KMS-11 (cell line): ENCODE data around the gene ESF1.

Experiments used
- H2AFZ ChIP-seq: fragments of 200-600 bp; sonication (generic); 2 replicates; pipeline ENCODE4 v1.6.1; 2016; ENCODE audit warnings: antibody characterized with exemption, mixed run types, low read depth
- H3K27ac ChIP-seq: fragments of 200-600 bp; sonication (generic); 2 replicates; pipeline ENCODE4 v1.6.1; 2016; ENCODE audit warnings: mild to moderate bottlenecking, mixed run types
- H3K27me3 ChIP-seq: fragments of 200-600 bp; sonication (generic); 2 replicates; pipeline ENCODE4 v1.6.1; 2017; ENCODE audit warnings: mild to moderate bottlenecking, low read depth, mixed run types, moderate library complexity; ENCODE audit not compliant: insufficient read depth
- H3K36me3 ChIP-seq: fragments of 200-600 bp; sonication (generic); 2 replicates; pipeline ENCODE4 v1.6.1; 2017; ENCODE audit warnings: mild to moderate bottlenecking, mixed run types; ENCODE audit not compliant: insufficient read depth
- H3K4me1 ChIP-seq: fragments of 200-600 bp; sonication (generic); 2 replicates; pipeline ENCODE4 v1.6.1; 2016; ENCODE audit warnings: mild to moderate bottlenecking, low read depth, mixed run types; ENCODE audit not compliant: poor library complexity, severe bottlenecking
- H3K4me2 ChIP-seq: fragments of 200-600 bp; sonication (generic); 2 replicates; pipeline ENCODE4 v1.7.0; 2016; ENCODE audit warnings: mild to moderate bottlenecking, mixed run types
- H3K4me3 ChIP-seq: fragments of 200-600 bp; sonication (generic); IDR thresholded peaks from 2 replicates; pipeline ENCODE4 v1.6.1; 2017; ENCODE audit warnings: low read depth, low read length, mixed read lengths; ENCODE audit not compliant: insufficient read depth
- H3K79me2 ChIP-seq: fragments of 200-600 bp; sonication (generic); 2 replicates; pipeline ENCODE4 v1.6.1; 2016; ENCODE audit warnings: low read depth, mixed run types; ENCODE audit not compliant: insufficient read depth
- H3K9ac ChIP-seq: fragments of 200-600 bp; sonication (generic); 2 replicates; pipeline ENCODE4 v1.6.1; 2016; ENCODE audit warnings: mild to moderate bottlenecking, mixed run types
- H4K20me1 ChIP-seq: fragments of 200-600 bp; sonication (generic); 2 replicates; pipeline ENCODE4 v1.6.1; 2016; ENCODE audit warnings: mild to moderate bottlenecking, mixed run types; ENCODE audit not compliant: insufficient read depth
- TF ChIP-seq, protein P1 (sequence below): fragments of 200-600 bp; sonication (generic); conservative IDR thresholded peaks from 2 replicates; pipeline ENCODE4 v1.6.1; 2017; ENCODE audit warnings: low read depth, mild to moderate bottlenecking, antibody characterized with exemption, low read length, moderate library complexity, mixed read lengths

Gene ESF1

DNA sequence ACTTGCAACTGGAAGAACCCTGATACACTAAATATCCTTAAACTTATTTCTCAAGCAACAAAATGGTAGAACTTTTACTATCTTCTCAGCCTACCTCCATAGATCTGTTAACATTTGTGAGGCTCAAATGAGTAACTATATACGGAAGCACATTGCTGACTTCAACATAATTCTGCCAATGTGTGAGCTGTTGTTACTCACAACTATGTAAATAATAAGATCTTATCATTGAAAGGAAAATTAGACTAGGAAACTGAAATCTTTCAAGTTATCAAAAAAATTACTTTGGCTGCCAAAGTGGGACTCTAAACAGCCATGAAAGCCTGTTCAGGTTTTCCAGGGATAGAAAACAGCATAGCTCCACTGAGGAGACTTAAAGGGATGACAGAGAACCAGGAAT lies 105.8 kb downstream of the ESF1 start:
- Histone ChIP-seq H3K27me3 (no peaks in the 10 kb centered on the region), H3K4me3 (no peak overlapping the region), H2AFZ (no peak overlapping the region), H3K9ac (no peak overlapping the region), H4K20me1 (no peaks in the 10 kb centered on the region), H3K27ac (no peak overlapping the region), H3K4me1 (peaks cover 35% of the 10 kb centered on the region), H3K36me3 (no peaks in the 10 kb centered on the region), H3K4me2 (no peak overlapping the region), H3K79me2 (no peaks in the 10 kb centered on the region)
- TF ChIP-seq, protein P1, sequence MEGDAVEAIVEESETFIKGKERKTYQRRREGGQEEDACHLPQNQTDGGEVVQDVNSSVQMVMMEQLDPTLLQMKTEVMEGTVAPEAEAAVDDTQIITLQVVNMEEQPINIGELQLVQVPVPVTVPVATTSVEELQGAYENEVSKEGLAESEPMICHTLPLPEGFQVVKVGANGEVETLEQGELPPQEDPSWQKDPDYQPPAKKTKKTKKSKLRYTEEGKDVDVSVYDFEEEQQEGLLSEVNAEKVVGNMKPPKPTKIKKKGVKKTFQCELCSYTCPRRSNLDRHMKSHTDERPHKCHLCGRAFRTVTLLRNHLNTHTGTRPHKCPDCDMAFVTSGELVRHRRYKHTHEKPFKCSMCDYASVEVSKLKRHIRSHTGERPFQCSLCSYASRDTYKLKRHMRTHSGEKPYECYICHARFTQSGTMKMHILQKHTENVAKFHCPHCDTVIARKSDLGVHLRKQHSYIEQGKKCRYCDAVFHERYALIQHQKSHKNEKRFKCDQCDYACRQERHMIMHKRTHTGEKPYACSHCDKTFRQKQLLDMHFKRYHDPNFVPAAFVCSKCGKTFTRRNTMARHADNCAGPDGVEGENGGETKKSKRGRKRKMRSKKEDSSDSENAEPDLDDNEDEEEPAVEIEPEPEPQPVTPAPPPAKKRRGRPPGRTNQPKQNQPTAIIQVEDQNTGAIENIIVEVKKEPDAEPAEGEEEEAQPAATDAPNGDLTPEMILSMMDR, result no peak

DNA sequence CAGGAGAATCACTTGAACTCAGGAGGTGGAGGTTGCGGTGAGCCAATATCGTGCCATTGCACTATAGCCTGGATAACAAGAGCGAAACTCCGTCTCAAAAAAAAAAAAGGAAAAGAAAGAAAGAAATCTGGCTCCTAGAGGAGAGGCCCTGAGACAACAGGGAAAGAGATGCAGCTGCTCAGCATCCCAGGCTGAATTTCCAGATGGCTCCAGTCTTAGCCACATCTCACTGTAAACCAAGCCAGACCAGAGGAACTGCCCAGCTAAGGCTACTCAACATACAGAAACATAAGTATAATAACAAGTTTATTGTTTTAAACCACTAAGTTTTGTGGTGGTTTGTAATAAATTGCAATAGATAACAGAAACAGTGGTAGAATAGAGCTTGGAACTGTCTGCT lies 107.5 kb downstream of the ESF1 start:
- no peak overlapping the region for H3K9ac ChIP-seq
- TF ChIP-seq, protein P1, result no peak
- H3K4me2 ChIP-seq, result no peak overlapping the region
- peaks cover 18% of the 10 kb centered on the region for H3K4me1 ChIP-seq
- no peaks in the 10 kb centered on the region for H3K27me3 ChIP-seq
- H4K20me1 ChIP-seq, result no peaks in the 10 kb centered on the region
- no peak overlapping the region for H2AFZ ChIP-seq
- H3K79me2 ChIP-seq, result no peaks in the 10 kb centered on the region
- H3K27ac ChIP-seq, result no peak overlapping the region
- no peak overlapping the region for H3K4me3 ChIP-seq
- no peaks in the 10 kb centered on the region for H3K36me3 ChIP-seq

DNA sequence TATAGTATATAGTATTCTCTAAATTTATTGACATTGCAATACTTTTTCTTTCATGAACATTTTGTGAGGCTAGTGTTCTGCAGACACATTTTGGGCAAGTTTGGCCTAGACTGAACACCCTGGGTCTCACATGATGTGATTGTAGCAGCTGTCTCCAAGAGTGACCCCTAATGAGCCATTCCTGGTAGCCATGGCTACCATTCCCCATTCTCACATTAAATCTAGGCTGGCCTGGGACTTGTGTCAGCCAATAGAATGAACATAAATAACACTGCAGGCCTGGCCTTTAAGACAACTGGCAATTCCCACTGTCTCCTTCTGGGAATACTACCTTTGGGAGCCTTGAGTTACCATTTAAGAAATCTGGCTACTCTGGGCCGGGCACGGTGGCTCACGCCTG lies 108.0 kb downstream of the ESF1 start:
- no peaks in the 10 kb centered on the region for H3K27me3 ChIP-seq
- TF ChIP-seq, protein P1, result no peak
- H3K27ac ChIP-seq, result no peak overlapping the region
- no peak overlapping the region for H2AFZ ChIP-seq
- no peaks in the 10 kb centered on the region for H3K36me3 ChIP-seq
- no peak overlapping the region for H3K4me3 ChIP-seq
- no peaks in the 10 kb centered on the region for H4K20me1 ChIP-seq
- no peak overlapping the region for H3K9ac ChIP-seq
- peaks cover 12% of the 10 kb centered on the region for H3K4me1 ChIP-seq
- no peak overlapping the region for H3K4me2 ChIP-seq
- H3K79me2 ChIP-seq, result no peaks in the 10 kb centered on the region

DNA sequence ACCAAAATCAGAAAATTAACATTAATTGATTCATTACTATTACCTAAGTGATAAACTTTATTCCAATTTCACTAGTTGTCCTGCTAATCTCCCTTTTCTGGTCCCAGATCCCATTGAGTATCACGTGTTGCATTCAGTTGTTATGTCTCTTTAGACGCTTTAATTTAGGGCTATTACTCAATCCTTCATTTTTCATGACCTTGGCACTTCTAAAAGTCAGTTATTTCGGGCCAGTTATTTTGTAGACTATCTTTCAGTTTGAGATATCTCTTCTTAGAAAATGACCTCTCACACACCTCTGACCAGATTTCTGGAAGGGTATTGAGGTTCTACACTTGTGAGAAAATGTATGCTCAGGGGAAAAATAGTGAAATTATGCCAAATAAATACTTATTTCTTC lies 112.0 kb downstream of the ESF1 start:
- Histone ChIP-seq H3K36me3 (no peaks in the 10 kb centered on the region), H2AFZ (no peak overlapping the region), H4K20me1 (no peaks in the 10 kb centered on the region), H3K4me3 (no peak overlapping the region), H3K27me3 (no peaks in the 10 kb centered on the region), H3K4me2 (no peak overlapping the region), H3K9ac (no peak overlapping the region), H3K4me1 (peaks cover 10% of the 10 kb centered on the region), H3K79me2 (no peaks in the 10 kb centered on the region), H3K27ac (no peak overlapping the region)
- TF ChIP-seq, protein P1, result no peak
